ENCODE results near the gene SLC24A5.

DNA sequence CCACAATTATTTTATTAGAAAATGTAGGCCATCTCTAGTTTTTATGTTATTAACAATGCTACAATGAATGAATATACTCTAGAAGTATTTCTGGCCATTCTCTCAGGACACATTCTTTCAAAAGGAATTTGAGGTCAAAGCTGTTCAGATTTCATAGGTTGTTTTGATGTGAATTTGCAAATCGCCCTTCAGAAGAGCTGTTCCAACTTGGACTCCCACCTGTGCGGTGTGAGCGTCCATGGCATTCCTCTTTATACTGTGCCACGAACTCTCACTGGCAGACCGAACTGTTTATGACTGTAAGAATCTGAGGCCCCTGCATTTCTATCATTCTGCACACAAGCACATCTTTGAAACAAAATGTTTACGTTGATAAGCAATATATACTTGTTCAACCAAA lies 18.6 kb upstream of the SLC24A5 start:
- TF ChIP-seq, protein P1, sequence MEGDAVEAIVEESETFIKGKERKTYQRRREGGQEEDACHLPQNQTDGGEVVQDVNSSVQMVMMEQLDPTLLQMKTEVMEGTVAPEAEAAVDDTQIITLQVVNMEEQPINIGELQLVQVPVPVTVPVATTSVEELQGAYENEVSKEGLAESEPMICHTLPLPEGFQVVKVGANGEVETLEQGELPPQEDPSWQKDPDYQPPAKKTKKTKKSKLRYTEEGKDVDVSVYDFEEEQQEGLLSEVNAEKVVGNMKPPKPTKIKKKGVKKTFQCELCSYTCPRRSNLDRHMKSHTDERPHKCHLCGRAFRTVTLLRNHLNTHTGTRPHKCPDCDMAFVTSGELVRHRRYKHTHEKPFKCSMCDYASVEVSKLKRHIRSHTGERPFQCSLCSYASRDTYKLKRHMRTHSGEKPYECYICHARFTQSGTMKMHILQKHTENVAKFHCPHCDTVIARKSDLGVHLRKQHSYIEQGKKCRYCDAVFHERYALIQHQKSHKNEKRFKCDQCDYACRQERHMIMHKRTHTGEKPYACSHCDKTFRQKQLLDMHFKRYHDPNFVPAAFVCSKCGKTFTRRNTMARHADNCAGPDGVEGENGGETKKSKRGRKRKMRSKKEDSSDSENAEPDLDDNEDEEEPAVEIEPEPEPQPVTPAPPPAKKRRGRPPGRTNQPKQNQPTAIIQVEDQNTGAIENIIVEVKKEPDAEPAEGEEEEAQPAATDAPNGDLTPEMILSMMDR (conservative IDR thresholded peaks at IDR 0.05; ENCODE audit: low read length), result no peak
- TF ChIP-seq EZH2phosphoT487 (IDR thresholded peaks at IDR 0.05; ENCODE audit: borderline replicate concordance), result no peak

All from Loucy (cell line).